K562 treated with DMSO at 1 percent for 24 hours (cell line): ENCODE data around the gene WDR44. TPM values are rescaled to one million over a fixed set of nuclear protein-coding genes. Genes with fewer than 3 reads are reported as not detected.

Experiments used
- total RNA-seq: library from RNA; unstranded; fragments of 300-600 nt; gene quantifications from 2 replicates; pipeline ENCODE4 v1.2.3, GENCODE V29; 2022; ENCODE audit warnings: low read depth; ENCODE audit not compliant: insufficient read depth

WDR44 gene, protein sequence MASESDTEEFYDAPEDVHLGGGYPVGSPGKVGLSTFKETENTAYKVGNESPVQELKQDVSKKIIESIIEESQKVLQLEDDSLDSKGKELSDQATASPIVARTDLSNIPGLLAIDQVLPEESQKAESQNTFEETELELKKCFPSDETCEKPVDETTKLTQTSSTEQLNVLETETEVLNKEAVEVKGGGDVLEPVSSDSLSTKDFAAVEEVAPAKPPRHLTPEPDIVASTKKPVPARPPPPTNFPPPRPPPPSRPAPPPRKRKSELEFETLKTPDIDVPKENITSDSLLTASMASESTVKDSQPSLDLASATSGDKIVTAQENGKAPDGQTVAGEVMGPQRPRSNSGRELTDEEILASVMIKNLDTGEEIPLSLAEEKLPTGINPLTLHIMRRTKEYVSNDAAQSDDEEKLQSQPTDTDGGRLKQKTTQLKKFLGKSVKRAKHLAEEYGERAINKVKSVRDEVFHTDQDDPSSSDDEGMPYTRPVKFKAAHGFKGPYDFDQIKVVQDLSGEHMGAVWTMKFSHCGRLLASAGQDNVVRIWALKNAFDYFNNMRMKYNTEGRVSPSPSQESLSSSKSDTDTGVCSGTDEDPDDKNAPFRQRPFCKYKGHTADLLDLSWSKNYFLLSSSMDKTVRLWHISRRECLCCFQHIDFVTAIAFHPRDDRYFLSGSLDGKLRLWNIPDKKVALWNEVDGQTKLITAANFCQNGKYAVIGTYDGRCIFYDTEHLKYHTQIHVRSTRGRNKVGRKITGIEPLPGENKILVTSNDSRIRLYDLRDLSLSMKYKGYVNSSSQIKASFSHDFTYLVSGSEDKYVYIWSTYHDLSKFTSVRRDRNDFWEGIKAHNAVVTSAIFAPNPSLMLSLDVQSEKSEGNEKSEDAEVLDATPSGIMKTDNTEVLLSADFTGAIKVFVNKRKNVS
- 7.9 and 9.7 TPM in 2 replicates for total RNA-seq

DNA sequence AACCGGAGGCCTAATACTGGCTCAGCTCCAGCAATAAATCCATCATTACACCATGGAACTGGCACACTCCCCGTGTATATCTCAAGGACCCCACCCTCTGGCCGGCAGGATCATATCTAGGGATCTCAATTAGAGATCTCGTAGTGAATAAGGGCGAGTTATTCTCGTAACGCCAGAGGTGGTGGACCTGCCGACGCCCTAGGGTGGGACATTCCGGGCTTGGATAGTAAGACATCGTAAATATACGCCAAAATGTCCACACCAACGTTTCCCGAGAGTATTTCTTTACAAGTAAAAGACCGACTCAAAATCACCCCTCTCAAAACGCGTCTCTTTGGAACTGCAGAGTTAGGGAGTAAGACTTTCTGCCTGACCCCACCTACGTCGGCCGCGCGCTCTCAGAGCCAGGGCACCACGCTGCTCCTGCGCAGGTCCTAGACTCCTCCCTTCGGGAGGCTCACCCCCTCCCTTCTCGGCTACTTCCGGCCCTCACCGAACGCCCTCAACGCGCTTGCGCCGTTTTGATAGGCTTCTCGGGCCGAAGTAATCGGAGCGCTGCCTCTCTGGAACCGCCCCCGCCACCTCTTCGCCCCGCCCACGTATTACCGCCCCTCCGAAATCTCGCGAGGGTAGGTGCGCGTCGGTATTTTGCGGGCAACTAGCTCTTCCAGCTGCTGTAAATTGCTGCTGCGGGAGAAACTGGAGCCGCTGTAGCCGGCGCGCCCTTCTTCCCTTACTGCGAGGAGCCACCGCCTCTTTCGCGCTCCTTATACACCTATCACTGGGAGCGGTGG is at the start of gene WDR44:
Gene WDR44 (plus strand): TSS at position 643 of the 794 bp plus-strand sequence. CDS start 398 bp downstream, outside the sequence.

GRCh38 chrX:118495061-118495921 is 149.4 kb downstream of the WDR44 start, which contains the start of gene DOCK11:
DOCK11 (plus strand) TSS chrX:118495815; CDS start chrX:118495972, 157 bp downstream.

Other genes starting within 250 kb of the WDR44 start
- 1.7 and 2.4 TPM in 2 replicates for gene KLHL13, start 229.3 kb upstream of the WDR44 start, total RNA-seq
- gene DOCK11, start 149.7 kb downstream of the WDR44 start, total RNA-seq = 19.6 and 25.0 TPM in 2 replicates